Activated CD4-positive, alpha-beta T cell treated with anti-CD3 and anti-CD28 coated beads, Interleukin-2, amount 50 U/mL, for 4 hours (primary cell): ENCODE measurements around the gene SH3D19.
"Not testable (repeated sequence)": the region's sequence is repeated elsewhere in the genome, so short reads cannot be mapped to it uniquely, and the experiment has no call there.

Experiments
- DNase-seq, 2 experiments: peaks; one replicate each; pipeline ENCODE4 v3.0.0-alpha.2; 2020

The SH3D19 gene

GRCh38 chr4:151322161-151322560 lies 3.2 kb downstream of the SH3D19 start:
- DNase-seq, result not testable (repeated sequence)

- DNase-seq, result no peak
Observed at GRCh38 chr4:151321586-151321985, 3.8 kb downstream of the SH3D19 start.

DNA sequence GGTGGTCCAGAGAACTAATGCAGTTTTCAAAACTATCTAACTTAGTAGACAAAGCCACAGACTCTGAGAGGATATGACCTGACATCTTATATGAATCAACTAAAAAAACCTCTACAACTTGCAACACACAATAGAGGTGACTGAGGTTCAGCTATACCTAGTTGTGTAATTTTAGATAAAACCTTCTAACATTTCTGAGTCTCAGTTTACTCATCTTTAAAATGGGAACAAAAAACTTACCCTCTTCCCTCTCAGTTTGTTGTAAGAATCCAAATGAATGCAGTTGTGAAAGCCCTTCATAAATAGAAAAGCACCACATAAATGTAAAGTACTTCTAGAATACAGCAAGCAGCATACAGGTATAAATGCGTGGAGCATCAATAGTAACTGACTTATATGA lies 5.9 kb downstream of the SH3D19 start:
- no peak for DNase-seq

DNA sequence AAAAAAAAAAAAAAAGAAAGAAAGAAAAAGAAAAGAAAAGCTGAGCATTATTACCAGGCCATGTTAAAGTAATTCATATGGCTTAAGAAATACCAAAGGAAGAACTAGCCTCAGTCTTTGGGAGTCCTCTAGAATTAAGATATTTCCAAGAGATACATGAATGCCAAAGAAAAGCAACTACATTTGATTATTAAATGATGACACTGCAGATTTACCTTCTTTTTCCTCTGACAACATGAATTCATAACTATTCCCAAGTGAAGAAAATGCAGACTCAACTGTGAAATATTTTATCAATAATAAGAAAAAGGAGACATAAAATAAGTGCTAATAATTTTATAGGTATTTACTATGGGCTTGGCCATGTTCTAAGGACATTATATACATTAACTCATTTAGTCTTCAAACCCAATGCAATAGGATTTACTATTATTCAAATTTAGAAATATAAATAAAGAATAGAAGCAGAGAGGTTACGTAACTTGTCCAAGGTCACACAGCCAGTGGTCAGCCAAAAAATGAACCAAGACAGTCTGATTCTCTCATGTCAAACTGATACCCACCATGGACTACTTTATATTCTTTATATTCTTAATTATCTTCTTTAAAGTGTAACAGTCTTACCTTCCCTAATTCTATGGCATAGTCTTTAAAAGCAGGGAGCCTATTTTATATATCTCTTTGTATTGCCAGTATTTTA lies 6.9 kb downstream of the SH3D19 start:
- DNase-seq, result no peak

DNA sequence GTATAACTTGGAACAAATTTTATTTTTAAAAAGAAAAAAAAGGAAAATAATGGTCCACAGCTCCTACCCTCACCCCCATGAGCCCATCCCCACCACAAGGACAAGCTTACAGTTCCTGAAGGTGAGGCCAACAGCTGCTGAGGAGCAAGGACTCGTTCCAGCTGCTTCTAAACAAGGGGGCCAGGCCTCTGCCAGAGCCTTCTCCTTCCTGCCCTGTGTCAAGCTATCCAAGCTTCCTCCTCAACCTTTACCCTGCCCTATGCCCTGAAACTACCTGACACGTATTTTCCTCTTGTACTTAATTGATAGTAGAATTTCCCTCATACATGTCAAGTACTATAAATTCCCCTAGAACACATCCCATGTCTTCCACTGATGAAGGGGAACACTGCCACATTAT lies 8.8 kb downstream of the SH3D19 start:
- no peak for DNase-seq

GRCh38 chr4:151315212-151315886 lies 10.1 kb downstream of the SH3D19 start:
- no peak for DNase-seq

DNA sequence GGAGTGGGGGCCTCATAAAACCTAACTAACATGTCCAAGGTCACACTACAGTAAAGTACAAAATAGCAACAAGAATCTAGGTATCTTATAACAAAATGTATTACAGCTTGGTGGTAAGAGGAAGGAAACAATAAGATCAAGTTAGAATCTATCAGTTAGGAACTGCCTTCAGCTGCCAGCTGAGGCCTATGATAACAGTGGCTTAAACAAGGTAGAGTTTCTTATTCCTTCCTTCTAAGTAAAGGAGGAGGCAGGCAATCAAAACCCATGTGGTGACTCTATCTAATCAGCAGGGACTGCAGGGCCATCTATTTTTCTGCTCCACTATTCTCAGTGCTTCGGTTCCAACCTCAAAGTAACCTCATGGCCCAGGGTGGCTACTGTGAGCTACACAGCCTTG lies 10.9 kb downstream of the SH3D19 start:
- no peak for DNase-seq

DNA sequence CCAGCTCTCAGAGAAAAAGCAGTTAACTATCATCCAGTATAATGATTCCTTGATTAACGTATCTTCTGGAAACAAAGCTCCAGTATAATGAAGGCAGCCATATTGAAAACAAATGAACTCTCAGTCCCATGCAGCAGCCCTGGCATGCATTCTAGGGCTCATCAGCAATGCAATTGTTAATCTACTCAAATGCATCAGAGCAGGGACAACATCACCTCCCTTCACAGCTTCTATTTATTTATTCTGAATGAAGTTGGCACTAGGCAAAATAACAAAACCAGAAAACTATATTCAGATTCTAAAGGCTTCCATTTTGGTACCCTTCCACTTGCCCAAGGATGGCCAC lies 11.4 kb downstream of the SH3D19 start:
- DNase-seq, result no peak

DNA sequence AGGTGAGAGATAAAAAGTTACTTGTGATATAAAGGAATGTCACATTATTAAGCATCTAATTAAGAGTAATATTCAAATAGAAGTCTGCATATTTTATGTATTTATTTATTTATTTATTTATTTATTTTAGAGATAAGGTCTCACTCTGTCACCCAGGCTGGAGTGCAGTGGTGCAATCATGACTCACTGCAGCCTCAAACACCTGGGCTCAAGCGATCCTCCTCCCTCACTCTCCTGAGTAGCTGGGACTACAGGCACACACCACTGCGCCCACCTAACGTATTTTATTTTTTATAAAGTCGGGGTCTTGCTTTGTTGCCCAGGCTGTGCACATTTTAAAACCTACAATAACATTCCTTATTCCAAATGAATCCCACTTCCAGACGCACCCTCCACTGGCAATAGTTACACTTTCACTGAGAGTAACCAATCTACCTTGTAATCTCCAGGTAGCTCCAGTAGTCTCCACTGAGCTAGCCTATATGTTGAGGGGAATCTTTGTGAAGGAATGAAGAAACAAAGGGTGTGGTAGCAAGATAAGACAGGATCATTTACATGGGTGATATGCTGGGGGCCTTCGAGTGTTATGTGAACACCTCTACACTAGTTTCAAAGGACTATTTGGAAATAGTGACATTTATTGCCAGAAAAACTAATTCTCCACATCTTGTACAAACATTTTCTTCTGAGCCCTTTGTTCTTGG lies 11.9 kb downstream of the SH3D19 start:
- DNase-seq, result no peak

GRCh38 chr4:151310124-151310728 lies 15.2 kb downstream of the SH3D19 start:
- DNase-seq, result no peak

- no peak for DNase-seq
Observed at GRCh38 chr4:151304755-151305154, 20.6 kb downstream of the SH3D19 start.

DNA sequence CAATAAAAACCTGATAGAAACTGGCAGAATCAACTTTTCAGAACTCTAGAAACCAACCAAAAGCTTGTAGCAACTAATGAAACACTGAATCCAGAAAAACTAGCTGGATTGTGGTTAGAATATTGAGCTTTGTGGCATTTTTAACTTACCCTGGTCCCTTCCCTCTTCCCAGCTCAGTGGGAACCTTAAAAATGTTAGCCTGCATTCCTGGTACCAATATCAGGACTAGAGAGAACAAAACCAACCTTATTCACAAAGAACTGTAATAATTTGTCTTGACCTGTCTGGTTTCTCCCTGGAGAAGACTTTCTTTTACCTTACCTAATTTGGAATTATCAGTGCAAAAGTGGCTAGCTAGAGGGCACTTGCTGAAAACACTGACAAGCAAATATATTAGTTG lies 21.2 kb downstream of the SH3D19 start:
- DNase-seq, result no peak

- DNase-seq, result no peak
Observed at GRCh38 chr4:151302432-151302831, 23.0 kb downstream of the SH3D19 start.

- DNase-seq, result no peak
Observed at GRCh38 chr4:151297170-151297569, 28.2 kb downstream of the SH3D19 start.

- no peak for DNase-seq
Observed at GRCh38 chr4:151296227-151296626, 29.2 kb downstream of the SH3D19 start.

DNA sequence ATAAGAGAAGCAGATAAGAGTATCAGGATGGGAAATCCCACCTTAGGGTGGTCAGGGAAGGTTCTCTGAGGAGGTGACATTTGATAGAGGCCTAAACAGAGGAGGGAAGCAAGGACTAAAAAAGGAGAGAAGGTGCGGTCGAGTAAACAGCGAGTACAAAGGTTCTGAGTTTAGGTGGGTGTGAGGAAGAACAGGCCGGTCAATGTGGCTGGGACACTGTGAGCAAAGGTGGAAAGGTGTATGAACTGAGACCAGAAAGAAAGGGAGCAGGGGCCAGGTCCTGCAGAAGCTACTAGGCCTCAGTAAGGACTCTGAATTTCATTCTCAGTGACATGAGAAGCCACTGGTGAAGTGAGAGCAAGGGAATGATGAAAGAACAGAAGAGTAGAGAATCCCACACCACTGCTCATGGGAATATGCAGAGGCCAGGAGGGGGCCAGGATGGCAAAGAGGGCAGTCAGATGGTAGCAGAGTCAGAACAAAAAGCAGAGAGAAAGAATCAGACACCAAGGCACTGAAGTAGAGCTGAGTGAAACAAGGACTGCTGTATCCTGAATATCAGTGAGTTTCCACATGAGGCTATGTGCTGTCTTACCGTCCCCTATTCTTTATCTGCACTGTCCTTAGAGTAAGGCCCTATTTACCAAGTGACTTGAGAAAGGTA lies 30.4 kb downstream of the SH3D19 start:
- no peak for DNase-seq

DNA sequence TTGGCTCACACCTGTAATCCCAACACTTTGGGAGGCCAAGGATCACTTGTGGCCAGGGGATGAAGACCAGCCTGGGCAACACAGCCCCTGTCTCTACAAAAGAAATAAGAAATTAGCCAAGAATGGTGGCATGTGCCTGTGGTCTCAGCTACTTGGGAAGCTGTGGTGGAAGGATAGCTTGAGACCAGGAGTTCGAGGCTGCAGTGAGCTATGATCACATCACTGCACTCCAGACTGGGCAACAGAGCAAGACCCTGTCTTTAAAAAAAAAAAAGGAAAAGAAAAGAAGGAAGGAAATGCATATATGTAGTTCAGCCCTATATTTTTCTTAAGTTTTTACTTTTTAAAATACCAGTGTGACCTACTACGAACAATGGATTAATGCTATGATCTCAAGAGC lies 33.4 kb downstream of the SH3D19 start:
- no peak for DNase-seq

GRCh38 chr4:151291485-151291884 lies 33.9 kb downstream of the SH3D19 start:
- no peak for DNase-seq

DNA sequence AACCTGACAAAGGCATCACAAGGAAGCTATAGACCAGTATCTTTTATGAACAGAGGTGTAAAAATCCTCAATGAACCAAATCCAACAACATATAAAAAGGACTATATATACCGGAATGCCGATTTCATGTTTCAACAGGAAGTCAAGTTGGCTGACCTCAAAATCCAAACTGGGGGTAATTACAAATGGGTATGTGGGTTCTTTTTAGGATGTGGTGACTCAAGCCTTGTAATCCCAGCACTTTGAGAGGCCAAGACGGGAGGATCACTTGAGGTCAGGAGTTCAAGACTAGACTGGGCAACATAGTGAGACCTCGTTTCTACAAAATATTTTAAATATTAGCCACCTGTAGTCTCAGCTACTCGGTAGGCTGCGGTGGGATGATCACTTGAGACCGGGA lies 38.0 kb downstream of the SH3D19 start:
- DNase-seq, result no peak

DNA sequence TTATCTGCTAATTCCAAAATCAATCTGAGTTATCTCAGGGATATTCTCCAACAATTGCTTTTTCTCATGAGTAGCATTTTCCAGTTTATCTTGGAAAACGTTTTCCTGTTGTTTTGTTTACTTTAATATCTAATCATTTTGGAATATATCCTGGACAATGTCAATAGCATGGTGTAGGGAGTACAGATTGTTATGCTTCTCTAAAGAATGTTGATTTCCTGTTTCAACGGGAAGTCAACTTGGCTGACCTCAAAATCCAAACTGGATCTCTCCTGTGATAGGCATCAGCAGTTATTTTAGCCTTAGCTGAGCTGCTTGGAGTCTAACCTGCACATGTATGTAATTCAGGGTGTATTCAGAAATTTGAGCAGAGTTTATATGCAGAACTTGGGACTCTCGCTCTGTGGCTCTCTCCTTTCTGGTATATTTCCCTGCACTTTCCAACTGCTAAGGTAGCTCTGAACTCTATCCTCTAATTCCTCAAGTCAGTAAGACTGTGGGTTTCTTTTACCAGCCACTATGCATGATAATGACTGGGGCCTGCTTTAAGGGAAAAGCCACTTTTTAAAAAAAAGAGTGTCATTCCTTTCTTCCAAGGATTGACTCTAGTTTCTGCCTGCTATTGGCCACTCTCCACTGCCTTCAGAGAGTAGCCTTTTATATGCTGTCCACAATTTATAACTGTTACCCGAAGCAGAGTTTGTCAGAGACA lies 40.7 kb downstream of the SH3D19 start:
- DNase-seq, result no peak

GRCh38 chr4:151276787-151277562 lies 48.4 kb downstream of the SH3D19 start, which contains the start of gene PRSS48:
Gene PRSS48 (plus strand): TSS chr4:151277161. CDS start chr4:151277173, 12 bp downstream.
- peak; percentile 1 to 3 for DNase-seq

DNA sequence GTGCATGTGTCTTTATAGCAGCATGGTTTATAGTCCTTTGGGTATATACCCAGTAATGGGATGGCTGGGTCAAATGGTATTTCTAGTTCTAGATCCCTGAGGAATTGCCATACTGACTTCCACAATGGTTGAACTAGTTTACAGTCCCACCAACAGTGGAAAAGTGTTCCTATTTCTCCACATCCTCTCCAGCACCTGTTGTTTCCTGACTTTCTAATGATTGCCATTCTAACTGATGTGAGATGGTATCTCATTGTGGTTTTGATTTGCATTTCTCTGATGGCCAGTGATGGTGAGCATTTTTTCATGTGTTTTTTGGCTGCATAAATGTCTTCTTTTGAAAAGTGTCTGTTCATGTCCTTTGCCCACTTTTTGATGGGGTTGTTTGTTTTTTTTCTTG lies 56.5 kb downstream of the SH3D19 start:
- not testable (repeated sequence) for DNase-seq
